ENCODE results near the gene USP17L13.
"Not testable (repeated sequence)": the region's sequence is repeated elsewhere in the genome, so short reads cannot be mapped to it uniquely, and the experiment has no call there.

DNA sequence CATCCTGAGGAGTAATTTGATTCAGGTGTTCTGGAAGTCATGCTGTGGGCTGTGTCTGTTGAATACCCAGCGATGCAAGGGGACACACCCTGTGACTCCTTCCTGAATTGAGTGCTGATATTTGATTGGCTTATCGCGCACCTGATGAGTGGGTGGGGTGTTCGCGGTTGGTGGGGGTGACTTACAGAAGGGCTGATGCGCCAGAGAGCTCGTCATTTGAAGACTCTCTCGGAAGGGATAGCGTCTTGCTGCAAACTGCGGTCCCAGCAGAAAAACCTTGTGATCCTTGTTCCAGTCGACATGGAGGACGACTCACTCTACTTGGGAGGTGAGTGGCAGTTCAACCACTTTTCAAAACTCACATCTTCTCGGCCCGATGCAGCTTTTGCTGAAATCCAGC, 9.6 kb upstream of the USP17L13 start, which contains the start of gene USP17L11:
- TF ChIP-seq, protein P1, sequence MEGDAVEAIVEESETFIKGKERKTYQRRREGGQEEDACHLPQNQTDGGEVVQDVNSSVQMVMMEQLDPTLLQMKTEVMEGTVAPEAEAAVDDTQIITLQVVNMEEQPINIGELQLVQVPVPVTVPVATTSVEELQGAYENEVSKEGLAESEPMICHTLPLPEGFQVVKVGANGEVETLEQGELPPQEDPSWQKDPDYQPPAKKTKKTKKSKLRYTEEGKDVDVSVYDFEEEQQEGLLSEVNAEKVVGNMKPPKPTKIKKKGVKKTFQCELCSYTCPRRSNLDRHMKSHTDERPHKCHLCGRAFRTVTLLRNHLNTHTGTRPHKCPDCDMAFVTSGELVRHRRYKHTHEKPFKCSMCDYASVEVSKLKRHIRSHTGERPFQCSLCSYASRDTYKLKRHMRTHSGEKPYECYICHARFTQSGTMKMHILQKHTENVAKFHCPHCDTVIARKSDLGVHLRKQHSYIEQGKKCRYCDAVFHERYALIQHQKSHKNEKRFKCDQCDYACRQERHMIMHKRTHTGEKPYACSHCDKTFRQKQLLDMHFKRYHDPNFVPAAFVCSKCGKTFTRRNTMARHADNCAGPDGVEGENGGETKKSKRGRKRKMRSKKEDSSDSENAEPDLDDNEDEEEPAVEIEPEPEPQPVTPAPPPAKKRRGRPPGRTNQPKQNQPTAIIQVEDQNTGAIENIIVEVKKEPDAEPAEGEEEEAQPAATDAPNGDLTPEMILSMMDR (IDR thresholded peaks at IDR 0.05), result not testable (repeated sequence)
- TF ChIP-seq POLR2A (IDR thresholded peaks at IDR 0.05), result not testable (repeated sequence)
